ENCODE measurements around the gene LDLRAD4. TPM values are rescaled to one million over a fixed set of nuclear protein-coding genes. Genes with fewer than 3 reads are reported as not detected.

The LDLRAD4 gene
- total RNA-seq, 1 experiment from 2014 or later, result 3.6 TPM

DNA sequence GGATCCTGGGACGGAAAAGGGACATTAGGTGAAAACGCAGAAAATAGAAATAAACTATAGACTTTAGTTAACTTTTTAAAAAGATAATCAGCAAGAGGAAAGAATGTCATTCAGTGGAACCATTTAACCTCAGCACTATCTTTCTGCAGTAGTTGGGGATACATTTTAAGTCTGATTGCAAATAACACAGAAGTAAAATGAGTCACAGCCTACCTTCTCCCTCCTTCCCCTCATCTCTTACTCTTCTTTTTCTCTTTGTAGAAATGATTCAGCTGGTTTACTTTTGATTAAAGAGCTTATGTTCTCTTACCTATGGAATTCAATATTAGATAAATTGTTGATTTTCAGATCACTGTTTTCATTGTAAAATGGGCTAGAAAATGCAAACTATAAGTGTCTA, 336.6 kb downstream of the LDLRAD4 start:
- POLR2A ChIA-PET (ENCODE audit: low non-redundant PET), result no interaction called here
- CTCF ChIA-PET, result no interaction called here
- BruUV-seq (replicated peaks), result no TSS peak
- H3K27me3 ChIP-seq (replicated peaks; ENCODE audit: insufficient read depth, low read depth, low read length, poor library complexity), result peaks cover 13% of the 10 kb centered on the region
- H3K9me3 ChIP-seq (ENCODE audit: low read depth, low read length, poor library complexity, severe bottlenecking), result no peaks in the 10 kb centered on the region
- peaks cover under 1% of the 10 kb centered on the region for H3K4me1 ChIP-seq (ENCODE audit: insufficient read depth, low read length, poor library complexity, severe bottlenecking)
- TF ChIP-seq, protein P1, sequence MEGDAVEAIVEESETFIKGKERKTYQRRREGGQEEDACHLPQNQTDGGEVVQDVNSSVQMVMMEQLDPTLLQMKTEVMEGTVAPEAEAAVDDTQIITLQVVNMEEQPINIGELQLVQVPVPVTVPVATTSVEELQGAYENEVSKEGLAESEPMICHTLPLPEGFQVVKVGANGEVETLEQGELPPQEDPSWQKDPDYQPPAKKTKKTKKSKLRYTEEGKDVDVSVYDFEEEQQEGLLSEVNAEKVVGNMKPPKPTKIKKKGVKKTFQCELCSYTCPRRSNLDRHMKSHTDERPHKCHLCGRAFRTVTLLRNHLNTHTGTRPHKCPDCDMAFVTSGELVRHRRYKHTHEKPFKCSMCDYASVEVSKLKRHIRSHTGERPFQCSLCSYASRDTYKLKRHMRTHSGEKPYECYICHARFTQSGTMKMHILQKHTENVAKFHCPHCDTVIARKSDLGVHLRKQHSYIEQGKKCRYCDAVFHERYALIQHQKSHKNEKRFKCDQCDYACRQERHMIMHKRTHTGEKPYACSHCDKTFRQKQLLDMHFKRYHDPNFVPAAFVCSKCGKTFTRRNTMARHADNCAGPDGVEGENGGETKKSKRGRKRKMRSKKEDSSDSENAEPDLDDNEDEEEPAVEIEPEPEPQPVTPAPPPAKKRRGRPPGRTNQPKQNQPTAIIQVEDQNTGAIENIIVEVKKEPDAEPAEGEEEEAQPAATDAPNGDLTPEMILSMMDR (conservative IDR thresholded peaks at IDR 0.05; ENCODE audit: low read depth, low read length), result no peak
- TF ChIP-seq EZH2 (IDR thresholded peaks at IDR 0.05; ENCODE audit: borderline replicate concordance, low read depth, low read length, poor library complexity, severe bottlenecking), result no peak
- DNase-seq (ENCODE audit: low spot score), result no peak
- no peak overlapping the region for H3K4me3 ChIP-seq (ENCODE audit: low read depth, low read length, poor library complexity, severe bottlenecking)
- intact Hi-C loops (cut with micrococcal nuclease; ENCODE audit: unreplicated experiment), result loop anchor here (5.0 kb wide), 1 partner anchor 247 kb away; no protein-coding TSS in a partner anchor
- H3K36me3 ChIP-seq (ENCODE audit: insufficient read depth, low read length, poor library complexity, severe bottlenecking), result no peaks in the 10 kb centered on the region
- no peak overlapping the region for H3K27ac ChIP-seq (ENCODE audit: low read depth, low read length, poor library complexity, severe bottlenecking)

DNA sequence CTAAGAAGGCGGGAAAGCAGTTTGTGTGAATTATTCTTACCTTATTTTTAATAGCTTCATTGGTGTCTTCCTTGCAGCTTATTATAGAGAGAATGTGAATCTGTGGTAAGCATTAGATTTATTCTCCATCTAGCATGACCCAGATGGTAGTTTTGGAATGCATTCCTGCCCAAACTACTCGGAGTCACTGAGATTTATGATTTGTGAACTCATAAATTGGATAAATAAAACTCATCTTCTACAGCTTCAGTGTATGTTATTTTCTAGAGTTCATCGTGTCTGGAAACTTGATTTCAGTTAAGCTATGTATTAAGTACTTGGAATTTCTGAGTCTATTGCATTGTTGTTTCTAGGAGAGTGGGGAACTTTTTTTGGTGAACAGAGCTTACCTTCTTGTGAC, 337.3 kb downstream of the LDLRAD4 start:
- no peak for TF ChIP-seq EZH2 (IDR thresholded peaks at IDR 0.05; ENCODE audit: borderline replicate concordance, low read depth, low read length, poor library complexity, severe bottlenecking)
- TF ChIP-seq, protein P1 (conservative IDR thresholded peaks at IDR 0.05; ENCODE audit: low read depth, low read length), result no peak
- ChIA-PET CTCF (no interaction called here), POLR2A (ENCODE audit: low non-redundant PET) (no interaction called here)
- peaks cover 13% of the 10 kb centered on the region for H3K27me3 ChIP-seq (replicated peaks; ENCODE audit: insufficient read depth, low read depth, low read length, poor library complexity)
- no TSS peak for BruUV-seq (replicated peaks)
- no peak overlapping the region for H3K27ac ChIP-seq (ENCODE audit: low read depth, low read length, poor library complexity, severe bottlenecking)
- no peak for DNase-seq (ENCODE audit: low spot score)
- H3K36me3 ChIP-seq (ENCODE audit: insufficient read depth, low read length, poor library complexity, severe bottlenecking), result no peaks in the 10 kb centered on the region
- intact Hi-C loops (cut with micrococcal nuclease; ENCODE audit: unreplicated experiment), result loop anchor here (5.0 kb wide), 1 partner anchor 246 kb away; no protein-coding TSS in a partner anchor
- no peaks in the 10 kb centered on the region for H3K4me1 ChIP-seq (ENCODE audit: insufficient read depth, low read length, poor library complexity, severe bottlenecking)
- H3K4me3 ChIP-seq (ENCODE audit: low read depth, low read length, poor library complexity, severe bottlenecking), result no peak overlapping the region
- H3K9me3 ChIP-seq (ENCODE audit: low read depth, low read length, poor library complexity, severe bottlenecking), result no peaks in the 10 kb centered on the region

DNA sequence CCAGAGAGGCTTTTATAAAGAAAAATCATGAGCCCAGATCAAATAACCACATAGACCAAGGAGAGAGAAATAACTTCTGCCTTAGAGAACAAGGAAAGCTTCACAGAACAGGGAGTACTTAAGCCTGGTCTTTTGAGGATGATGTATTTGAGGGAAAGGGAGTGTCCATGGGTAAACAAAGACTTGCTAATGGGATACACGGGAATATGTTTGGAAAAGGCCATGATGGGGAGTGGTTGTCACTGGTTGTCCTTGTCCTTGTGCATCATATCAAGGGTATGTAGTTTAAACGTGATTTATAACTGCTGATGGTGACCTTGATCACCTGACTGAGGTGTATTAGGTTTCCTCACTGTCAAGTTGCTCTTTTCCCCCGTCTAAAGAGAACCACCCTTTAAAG, 337.9 kb downstream of the LDLRAD4 start:
- no peak overlapping the region for H3K4me3 ChIP-seq (ENCODE audit: low read depth, low read length, poor library complexity, severe bottlenecking)
- no peaks in the 10 kb centered on the region for H3K36me3 ChIP-seq (ENCODE audit: insufficient read depth, low read length, poor library complexity, severe bottlenecking)
- H3K27me3 ChIP-seq (replicated peaks; ENCODE audit: insufficient read depth, low read depth, low read length, poor library complexity), result peaks cover 13% of the 10 kb centered on the region
- no TSS peak for BruUV-seq (replicated peaks)
- ChIA-PET CTCF (no interaction called here), POLR2A (ENCODE audit: low non-redundant PET) (no interaction called here)
- DNase-seq (ENCODE audit: low spot score), result no peak
- intact Hi-C loops (cut with micrococcal nuclease; ENCODE audit: unreplicated experiment), result loop anchor here (5.0 kb wide), 1 partner anchor 246 kb away; no protein-coding TSS in a partner anchor
- H3K27ac ChIP-seq (ENCODE audit: low read depth, low read length, poor library complexity, severe bottlenecking), result no peak overlapping the region
- no peaks in the 10 kb centered on the region for H3K9me3 ChIP-seq (ENCODE audit: low read depth, low read length, poor library complexity, severe bottlenecking)
- TF ChIP-seq EZH2 (IDR thresholded peaks at IDR 0.05; ENCODE audit: borderline replicate concordance, low read depth, low read length, poor library complexity, severe bottlenecking), result no peak
- TF ChIP-seq, protein P1 (conservative IDR thresholded peaks at IDR 0.05; ENCODE audit: low read depth, low read length), result no peak
- H3K4me1 ChIP-seq (ENCODE audit: insufficient read depth, low read length, poor library complexity, severe bottlenecking), result no peaks in the 10 kb centered on the region

Data from A673 (cell line).